H1 (cell line): Measurements from ENCODE around the gene SCAMP2. TPM values are rescaled to one million over a fixed set of nuclear protein-coding genes. Genes with fewer than 3 reads are reported as not detected.

Experiments used
- BRCA1 ChIP-seq: IDR thresholded peaks from 2 replicates; pipeline ENCODE4 v1.6.1; 2012; ENCODE audit warnings: low read depth, low read length, improper control_type of control experiment
- NRF1 ChIP-seq: IDR thresholded peaks from 2 replicates; pipeline ENCODE4 v1.6.1; 2011; ENCODE audit warnings: mild to moderate bottlenecking, low read depth, low read length, improper control_type of control experiment
- RNF2 ChIP-seq: fragments of 200-900, 300-1000 bp; sonication (generic); IDR thresholded peaks from 2 replicates; pipeline ENCODE4 v1.7.1; 2016; ENCODE audit warnings: borderline replicate concordance, low read depth, mild to moderate bottlenecking, antibody characterized with exemption, low read length; ENCODE audit not compliant: poor library complexity, severe bottlenecking; ENCODE audit errors: missing control alignments
- SRF ChIP-seq: IDR thresholded peaks from 2 replicates; pipeline ENCODE4 v1.6.1; 2011; ENCODE audit warnings: mild to moderate bottlenecking, low read depth, low read length, moderate library complexity
- TCF12 ChIP-seq: IDR thresholded peaks from 2 replicates; pipeline ENCODE4 v1.6.1; 2011; ENCODE audit warnings: low read depth, mild to moderate bottlenecking, low read length
- ZNF274 ChIP-seq: IDR thresholded peaks from 2 replicates; pipeline ENCODE4 v1.7.0; 2012; ENCODE audit warnings: low read length, borderline replicate concordance; ENCODE audit errors: extremely low read depth
- polyA plus RNA-seq, 7 experiments: library from polyadenylated mRNA; depleted of rRNA in 3 of 7; stranded (reverse) in 5 of 7; unstranded in 2 of 7; fragments of >200 nt in 5 of 7; fragments of 200-250 nt in 2 of 7; gene quantifications; 1 replicate in 5 of 7; 2 replicates in 1 of 7; 4 replicates in 1 of 7; pipeline versions ENCODE4 v1.2.1 to v1.2.3, GENCODE V29; 2011 to 2013; ENCODE audit warnings: missing spikeins in 2 of 7, mixed read lengths in 2 of 7
- total RNA-seq: library from RNA; stranded (reverse); fragmentation: NEBNext Ultra II Directional; extraction: Animal tissue kit (Norgen Biotek cat#: 25700); gene quantifications from 2 replicates; pipeline ENCODE4 v1.2.1, GENCODE V29; 2021
- TF ChIP-seq, protein P1 (sequence below): fragments of 300-600 bp; sonication (generic); IDR thresholded peaks from 2 replicates; pipeline ENCODE4 v1.7.1; 2012; ENCODE audit warnings: low read length, moderate library complexity, mild to moderate bottlenecking, inconsistent platforms; ENCODE audit not compliant: insufficient replicate concordance

The SCAMP2 gene
- total and polyA plus RNA-seq, 2 of the 8 experiments (the other 6 are each of a cell fraction or from before 2014, with no cell fraction given), result 41.7 to 131 TPM

GRCh38 chr15:74903676-74904075 lies 30.5 kb upstream of the SCAMP2 start (continued):
- TF ChIP-seq BRCA1 (no peak), SRF (no peak), ZNF274 (no peak), NRF1 (no peak), RNF2 (no peak), TCF12 (no peak)
- TF ChIP-seq, protein P1, sequence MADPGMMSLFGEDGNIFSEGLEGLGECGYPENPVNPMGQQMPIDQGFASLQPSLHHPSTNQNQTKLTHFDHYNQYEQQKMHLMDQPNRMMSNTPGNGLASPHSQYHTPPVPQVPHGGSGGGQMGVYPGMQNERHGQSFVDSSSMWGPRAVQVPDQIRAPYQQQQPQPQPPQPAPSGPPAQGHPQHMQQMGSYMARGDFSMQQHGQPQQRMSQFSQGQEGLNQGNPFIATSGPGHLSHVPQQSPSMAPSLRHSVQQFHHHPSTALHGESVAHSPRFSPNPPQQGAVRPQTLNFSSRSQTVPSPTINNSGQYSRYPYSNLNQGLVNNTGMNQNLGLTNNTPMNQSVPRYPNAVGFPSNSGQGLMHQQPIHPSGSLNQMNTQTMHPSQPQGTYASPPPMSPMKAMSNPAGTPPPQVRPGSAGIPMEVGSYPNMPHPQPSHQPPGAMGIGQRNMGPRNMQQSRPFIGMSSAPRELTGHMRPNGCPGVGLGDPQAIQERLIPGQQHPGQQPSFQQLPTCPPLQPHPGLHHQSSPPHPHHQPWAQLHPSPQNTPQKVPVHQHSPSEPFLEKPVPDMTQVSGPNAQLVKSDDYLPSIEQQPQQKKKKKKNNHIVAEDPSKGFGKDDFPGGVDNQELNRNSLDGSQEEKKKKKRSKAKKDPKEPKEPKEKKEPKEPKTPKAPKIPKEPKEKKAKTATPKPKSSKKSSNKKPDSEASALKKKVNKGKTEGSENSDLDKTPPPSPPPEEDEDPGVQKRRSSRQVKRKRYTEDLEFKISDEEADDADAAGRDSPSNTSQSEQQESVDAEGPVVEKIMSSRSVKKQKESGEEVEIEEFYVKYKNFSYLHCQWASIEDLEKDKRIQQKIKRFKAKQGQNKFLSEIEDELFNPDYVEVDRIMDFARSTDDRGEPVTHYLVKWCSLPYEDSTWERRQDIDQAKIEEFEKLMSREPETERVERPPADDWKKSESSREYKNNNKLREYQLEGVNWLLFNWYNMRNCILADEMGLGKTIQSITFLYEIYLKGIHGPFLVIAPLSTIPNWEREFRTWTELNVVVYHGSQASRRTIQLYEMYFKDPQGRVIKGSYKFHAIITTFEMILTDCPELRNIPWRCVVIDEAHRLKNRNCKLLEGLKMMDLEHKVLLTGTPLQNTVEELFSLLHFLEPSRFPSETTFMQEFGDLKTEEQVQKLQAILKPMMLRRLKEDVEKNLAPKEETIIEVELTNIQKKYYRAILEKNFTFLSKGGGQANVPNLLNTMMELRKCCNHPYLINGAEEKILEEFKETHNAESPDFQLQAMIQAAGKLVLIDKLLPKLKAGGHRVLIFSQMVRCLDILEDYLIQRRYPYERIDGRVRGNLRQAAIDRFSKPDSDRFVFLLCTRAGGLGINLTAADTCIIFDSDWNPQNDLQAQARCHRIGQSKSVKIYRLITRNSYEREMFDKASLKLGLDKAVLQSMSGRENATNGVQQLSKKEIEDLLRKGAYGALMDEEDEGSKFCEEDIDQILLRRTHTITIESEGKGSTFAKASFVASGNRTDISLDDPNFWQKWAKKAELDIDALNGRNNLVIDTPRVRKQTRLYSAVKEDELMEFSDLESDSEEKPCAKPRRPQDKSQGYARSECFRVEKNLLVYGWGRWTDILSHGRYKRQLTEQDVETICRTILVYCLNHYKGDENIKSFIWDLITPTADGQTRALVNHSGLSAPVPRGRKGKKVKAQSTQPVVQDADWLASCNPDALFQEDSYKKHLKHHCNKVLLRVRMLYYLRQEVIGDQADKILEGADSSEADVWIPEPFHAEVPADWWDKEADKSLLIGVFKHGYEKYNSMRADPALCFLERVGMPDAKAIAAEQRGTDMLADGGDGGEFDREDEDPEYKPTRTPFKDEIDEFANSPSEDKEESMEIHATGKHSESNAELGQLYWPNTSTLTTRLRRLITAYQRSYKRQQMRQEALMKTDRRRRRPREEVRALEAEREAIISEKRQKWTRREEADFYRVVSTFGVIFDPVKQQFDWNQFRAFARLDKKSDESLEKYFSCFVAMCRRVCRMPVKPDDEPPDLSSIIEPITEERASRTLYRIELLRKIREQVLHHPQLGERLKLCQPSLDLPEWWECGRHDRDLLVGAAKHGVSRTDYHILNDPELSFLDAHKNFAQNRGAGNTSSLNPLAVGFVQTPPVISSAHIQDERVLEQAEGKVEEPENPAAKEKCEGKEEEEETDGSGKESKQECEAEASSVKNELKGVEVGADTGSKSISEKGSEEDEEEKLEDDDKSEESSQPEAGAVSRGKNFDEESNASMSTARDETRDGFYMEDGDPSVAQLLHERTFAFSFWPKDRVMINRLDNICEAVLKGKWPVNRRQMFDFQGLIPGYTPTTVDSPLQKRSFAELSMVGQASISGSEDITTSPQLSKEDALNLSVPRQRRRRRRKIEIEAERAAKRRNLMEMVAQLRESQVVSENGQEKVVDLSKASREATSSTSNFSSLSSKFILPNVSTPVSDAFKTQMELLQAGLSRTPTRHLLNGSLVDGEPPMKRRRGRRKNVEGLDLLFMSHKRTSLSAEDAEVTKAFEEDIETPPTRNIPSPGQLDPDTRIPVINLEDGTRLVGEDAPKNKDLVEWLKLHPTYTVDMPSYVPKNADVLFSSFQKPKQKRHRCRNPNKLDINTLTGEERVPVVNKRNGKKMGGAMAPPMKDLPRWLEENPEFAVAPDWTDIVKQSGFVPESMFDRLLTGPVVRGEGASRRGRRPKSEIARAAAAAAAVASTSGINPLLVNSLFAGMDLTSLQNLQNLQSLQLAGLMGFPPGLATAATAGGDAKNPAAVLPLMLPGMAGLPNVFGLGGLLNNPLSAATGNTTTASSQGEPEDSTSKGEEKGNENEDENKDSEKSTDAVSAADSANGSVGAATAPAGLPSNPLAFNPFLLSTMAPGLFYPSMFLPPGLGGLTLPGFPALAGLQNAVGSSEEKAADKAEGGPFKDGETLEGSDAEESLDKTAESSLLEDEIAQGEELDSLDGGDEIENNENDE, result no peak
